NCI-H1417 treated with DMSO at 0.1 percent for 48 hours (cell line): ENCODE data around the gene PPIF.

Experiments
- DNase-seq: peaks from one replicate; lab custom pipeline; 2025; lab: John Stamatoyannopoulos, UW

Gene PPIF

GRCh38 chr10:79401015-79401921 lies 54.0 kb downstream of the PPIF start:
- DNase-seq: no peak

- no peak for DNase-seq
Measured at GRCh38 chr10:79402625-79402946, 55.3 kb downstream of the PPIF start.

- no peak for DNase-seq
Measured at GRCh38 chr10:79402951-79403350, 55.7 kb downstream of the PPIF start.

- no peak for DNase-seq
Measured at GRCh38 chr10:79403441-79404230, 56.4 kb downstream of the PPIF start.

- DNase-seq: no peak
Measured at GRCh38 chr10:79404231-79404609, 57.0 kb downstream of the PPIF start.

- no peak for DNase-seq
Measured at GRCh38 chr10:79404690-79405131, 57.4 kb downstream of the PPIF start.
